GM23248 (cell line): ENCODE measurements around the gene GRM3. TPM values are rescaled to one million over a fixed set of nuclear protein-coding genes. Genes with fewer than 3 reads are reported as not detected.

Experiments
- DNase-seq: peaks from one replicate; pipeline ENCODE4 v3.0.0-alpha.2; 2015
- H2AFZ ChIP-seq: fragments of 200-600 bp; sonication (generic); 2 replicates; pipeline ENCODE4 v1.6.1; 2016; ENCODE audit warnings: antibody characterized with exemption
- H3F3A ChIP-seq: fragments of 200-600 bp; sonication (generic); 2 replicates; pipeline ENCODE4 v1.6.1; 2016; ENCODE audit warnings: mild to moderate bottlenecking, antibody characterized with exemption, mixed run types; ENCODE audit not compliant: insufficient read depth
- H3K27ac ChIP-seq: fragments of 200-600 bp; sonication (generic); 2 replicates; pipeline ENCODE4 v1.5.1; 2016; ENCODE audit warnings: mild to moderate bottlenecking
- H3K27me3 ChIP-seq: fragments of 200-600 bp; sonication (generic); replicated peaks from 2 replicates; pipeline ENCODE4 v1.6.1; 2016; ENCODE audit warnings: mild to moderate bottlenecking; ENCODE audit not compliant: insufficient read depth
- H3K36me3 ChIP-seq: fragments of 200-600 bp; sonication (generic); 2 replicates; pipeline ENCODE4 v1.6.1; 2016; ENCODE audit warnings: low read depth, mild to moderate bottlenecking
- H3K4me1 ChIP-seq: fragments of 200-600 bp; sonication (generic); 2 replicates; pipeline ENCODE4 v1.6.1; 2016; ENCODE audit warnings: mild to moderate bottlenecking; ENCODE audit not compliant: insufficient read depth
- H3K4me2 ChIP-seq: fragments of 200-600 bp; sonication (generic); one replicate; pipeline ENCODE4 v1.6.1; 2016; ENCODE audit warnings: mild to moderate bottlenecking; ENCODE audit not compliant: unreplicated experiment
- H3K4me3 ChIP-seq: fragments of 200-600 bp; sonication (generic); 2 replicates; pipeline ENCODE4 v1.5.1; 2016; ENCODE audit warnings: mild to moderate bottlenecking
- H3K79me2 ChIP-seq: fragments of 200-600 bp; sonication (generic); 2 replicates; pipeline ENCODE4 v1.6.1; 2016; ENCODE audit warnings: mild to moderate bottlenecking; ENCODE audit not compliant: insufficient read depth
- H3K9ac ChIP-seq: fragments of 200-600 bp; sonication (generic); 2 replicates; pipeline ENCODE4 v1.6.1; 2016; ENCODE audit warnings: mild to moderate bottlenecking
- H3K9me2 ChIP-seq: fragments of 200-600 bp; sonication (generic); 2 replicates; pipeline ENCODE4 v1.6.1; 2016; ENCODE audit warnings: mixed run types, mild to moderate bottlenecking, moderate library complexity; ENCODE audit not compliant: insufficient read depth
- H3K9me3 ChIP-seq: fragments of 200-600 bp; sonication (generic); one replicate; pipeline ENCODE4 v1.6.1; 2017; ENCODE audit warnings: low read depth
- H4K20me1 ChIP-seq: fragments of 200-600 bp; sonication (generic); 2 replicates; pipeline ENCODE4 v1.6.0; 2016; ENCODE audit not compliant: insufficient read depth
- EZH2 ChIP-seq: fragments of 200-600 bp; sonication (generic); IDR thresholded peaks from 2 replicates; pipeline ENCODE4 v1.6.1; 2018; ENCODE audit warnings: antibody characterized with exemption, mild to moderate bottlenecking; ENCODE audit not compliant: insufficient read depth, poor library complexity, severe bottlenecking
- EZH2phosphoT487 ChIP-seq: fragments of 200-600 bp; sonication (generic); IDR thresholded peaks from 2 replicates; pipeline ENCODE4 v1.6.1; 2018; ENCODE audit warnings: antibody characterized with exemption, moderate library complexity, mild to moderate bottlenecking, low read depth; ENCODE audit not compliant: insufficient read depth
- WGBS, 2 experiments: methylation state at CpG; one replicate each; pipeline ENCODE4 v1.1.6; 2015 to 2017; ENCODE audit warnings: low lambda C conversion rate in 2 of 2, low coverage in 1 of 2; ENCODE audit errors: missing lambda C conversion rate in 2 of 2; 5-methylcytosine and 5-hydroxymethylcytosine counted together
- in situ Hi-C: fragments of 300-500 bp; cut with MboI; formaldehyde crosslinking; loops from 2 replicates; pipeline ENCODE4 v1.15.0; 2020
- polyA plus RNA-seq: library from polyadenylated mRNA; unstranded; fragments of >200 nt; fragmentation: Nextera tagmentation; extraction: Ambion mirVana; gene quantifications from 2 replicates; pipeline ENCODE4 v1.2.1, GENCODE V29; 2016
- total RNA-seq: library from RNA; depleted of rRNA; stranded (reverse); fragments of >200 nt; shearing (Covaris generic); gene quantifications from 2 replicates; pipeline ENCODE4 v1.2.3, GENCODE V29; 2014

GRM3 gene
- total and polyA plus RNA-seq, 2 experiments from 2014 or later, result not detected

GRCh38 chr7:86664486-86664885 is 20.8 kb downstream of the GRM3 start:
- Histone ChIP-seq H3F3A (no peaks in the 10 kb centered on the region), H2AFZ (no peak overlapping the region), H3K4me3 (no peak overlapping the region), H3K27ac (no peak overlapping the region), H3K9me3 (no peaks in the 10 kb centered on the region), H4K20me1 (no peaks in the 10 kb centered on the region), H3K36me3 (no peaks in the 10 kb centered on the region), H3K4me2 (no peak overlapping the region), H3K9ac (no peak overlapping the region), H3K79me2 (no peaks in the 10 kb centered on the region), H3K27me3 (no peaks in the 10 kb centered on the region), H3K9me2 (no peaks in the 10 kb centered on the region), H3K4me1 (no peaks in the 10 kb centered on the region)
- TF ChIP-seq EZH2phosphoT487 (no peak), EZH2 (no peak)
- DNase-seq, result no peak
- 0 to 16% methylated on average over 1 of the region's 1 CpG for WGBS, 2 experiments
- in situ Hi-C loops, result no loop called here

GRCh38 chr7:86664991-86665390 is 21.3 kb downstream of the GRM3 start:
- Histone ChIP-seq H3F3A (no peaks in the 10 kb centered on the region), H3K9me2 (no peaks in the 10 kb centered on the region), H3K4me1 (no peaks in the 10 kb centered on the region), H3K79me2 (no peaks in the 10 kb centered on the region), H4K20me1 (no peaks in the 10 kb centered on the region), H3K27ac (no peak overlapping the region), H3K4me2 (no peak overlapping the region), H3K27me3 (no peaks in the 10 kb centered on the region), H3K36me3 (no peaks in the 10 kb centered on the region), H2AFZ (no peak overlapping the region), H3K9me3 (no peaks in the 10 kb centered on the region), H3K9ac (no peak overlapping the region), H3K4me3 (no peak overlapping the region)
- DNase-seq, result no peak
- 39 to 41% methylated on average over 5 of the region's 5 CpGs for WGBS, 2 experiments
- in situ Hi-C loops, result no loop called here
- TF ChIP-seq EZH2phosphoT487 (no peak), EZH2 (no peak)

GRCh38 chr7:86665669-86666068 is 22.0 kb downstream of the GRM3 start:
- H3K9me3 ChIP-seq, result no peaks in the 10 kb centered on the region
- TF ChIP-seq EZH2phosphoT487 (no peak), EZH2 (no peak)
- no peak overlapping the region for H3K4me2 ChIP-seq
- H3F3A ChIP-seq, result no peaks in the 10 kb centered on the region
- H3K9me2 ChIP-seq, result no peaks in the 10 kb centered on the region
- DNase-seq, result no peak
- H4K20me1 ChIP-seq, result no peaks in the 10 kb centered on the region
- WGBS, 2 experiments, result 0 to 2% methylated on average over 2 of the region's 2 CpGs
- H3K9ac ChIP-seq, result no peak overlapping the region
- H3K27ac ChIP-seq, result no peak overlapping the region
- no peaks in the 10 kb centered on the region for H3K79me2 ChIP-seq
- H3K36me3 ChIP-seq, result no peaks in the 10 kb centered on the region
- no peaks in the 10 kb centered on the region for H3K27me3 ChIP-seq
- no peak overlapping the region for H2AFZ ChIP-seq
- in situ Hi-C loops, result no loop called here
- no peaks in the 10 kb centered on the region for H3K4me1 ChIP-seq
- H3K4me3 ChIP-seq, result no peak overlapping the region

GRCh38 chr7:86667732-86668131 is 24.0 kb downstream of the GRM3 start:
- TF ChIP-seq EZH2, result no peak
- no peak for TF ChIP-seq EZH2phosphoT487
- 3 to 7% methylated on average over 4 of the region's 4 CpGs for WGBS, 2 experiments
- Histone ChIP-seq H3K9ac (no peak overlapping the region), H3K4me1 (no peaks in the 10 kb centered on the region), H2AFZ (no peak overlapping the region), H3K79me2 (no peaks in the 10 kb centered on the region), H3F3A (no peaks in the 10 kb centered on the region), H3K4me3 (no peak overlapping the region), H3K27ac (no peak overlapping the region), H3K36me3 (no peaks in the 10 kb centered on the region), H4K20me1 (no peaks in the 10 kb centered on the region), H3K9me3 (no peaks in the 10 kb centered on the region), H3K9me2 (no peaks in the 10 kb centered on the region), H3K4me2 (no peak overlapping the region), H3K27me3 (no peaks in the 10 kb centered on the region)
- in situ Hi-C loops, result no loop called here
- DNase-seq, result no peak

- in situ Hi-C loops, result no loop called here
- no peak overlapping the region for H3K9ac ChIP-seq
- H3K4me2 ChIP-seq, result no peak overlapping the region
- H3F3A ChIP-seq, result no peaks in the 10 kb centered on the region
- H3K27ac ChIP-seq, result no peak overlapping the region
- no peaks in the 10 kb centered on the region for H3K79me2 ChIP-seq
- no peaks in the 10 kb centered on the region for H3K27me3 ChIP-seq
- no peaks in the 10 kb centered on the region for H3K9me2 ChIP-seq
- H3K9me3 ChIP-seq, result no peaks in the 10 kb centered on the region
- 2 to 4% methylated on average over 3 of the region's 3 CpGs for WGBS, 2 experiments
- no peak for DNase-seq
- no peak overlapping the region for H2AFZ ChIP-seq
- no peak overlapping the region for H3K4me3 ChIP-seq
- H3K36me3 ChIP-seq, result no peaks in the 10 kb centered on the region
- TF ChIP-seq EZH2phosphoT487 (no peak), EZH2 (no peak)
- H4K20me1 ChIP-seq, result no peaks in the 10 kb centered on the region
- no peaks in the 10 kb centered on the region for H3K4me1 ChIP-seq
Observed at GRCh38 chr7:86668315-86668714, 24.6 kb downstream of the GRM3 start.
